NCI-H1417 (cell line): ENCODE results near the gene DHDDS.
"Not testable (repeated sequence)": the region's sequence is repeated elsewhere in the genome, so short reads cannot be mapped to it uniquely, and the experiment has no call there.

ENCODE experiments used
- DNase-seq, 3 experiments: peaks; one replicate each; lab custom pipeline; 2025; lab: John Stamatoyannopoulos, UW

Gene DHDDS

GRCh38 chr1:26475989-26476388 is 43.9 kb downstream of the DHDDS start:
- DNase-seq, result no peak

DNA sequence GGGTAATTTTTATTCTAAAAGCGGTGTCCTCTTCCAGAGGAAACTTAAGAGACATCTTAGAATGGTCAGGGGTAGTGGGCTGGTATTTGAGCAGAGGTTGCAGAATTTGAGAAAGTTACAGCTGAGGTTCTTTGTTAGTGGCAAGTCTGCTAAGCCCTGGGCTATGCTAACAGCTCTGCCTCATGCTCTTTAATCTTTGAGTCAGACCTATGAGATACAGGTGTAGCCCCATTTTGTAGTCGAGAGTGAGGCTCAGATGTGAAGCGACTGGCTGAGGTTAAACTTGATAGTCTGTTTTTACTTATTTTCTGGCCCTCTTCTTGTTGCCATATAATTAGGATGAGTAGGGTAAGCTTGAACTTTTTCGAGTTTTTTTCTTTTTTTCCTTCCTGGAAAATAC is 44.8 kb downstream of the DHDDS start:
- DNase-seq, result no peak

- peak in 1 of 3 experiments; percentile 46 for DNase-seq
Observed at GRCh38 chr1:26477446-26478152, 45.5 kb downstream of the DHDDS start.

DNA sequence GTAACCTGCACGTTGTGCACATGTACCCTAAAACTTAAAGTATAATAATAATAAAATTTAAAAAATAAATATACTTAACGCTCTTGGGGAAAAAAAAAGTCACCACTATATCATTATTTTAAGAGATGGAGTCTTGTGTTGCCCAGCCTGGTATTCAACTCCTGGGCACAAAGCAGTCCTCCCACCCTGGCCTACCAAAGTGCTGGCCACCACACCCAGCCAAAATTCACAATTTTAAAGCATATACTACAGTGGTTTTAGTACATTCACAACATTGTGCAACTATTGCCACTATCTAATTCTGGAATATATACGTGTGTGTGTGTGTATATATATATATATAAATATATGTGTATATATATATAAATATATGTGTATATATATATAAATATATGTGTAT is 46.0 kb downstream of the DHDDS start:
- DNase-seq, result peak in 1 of 3 experiments; percentile 46

DNA sequence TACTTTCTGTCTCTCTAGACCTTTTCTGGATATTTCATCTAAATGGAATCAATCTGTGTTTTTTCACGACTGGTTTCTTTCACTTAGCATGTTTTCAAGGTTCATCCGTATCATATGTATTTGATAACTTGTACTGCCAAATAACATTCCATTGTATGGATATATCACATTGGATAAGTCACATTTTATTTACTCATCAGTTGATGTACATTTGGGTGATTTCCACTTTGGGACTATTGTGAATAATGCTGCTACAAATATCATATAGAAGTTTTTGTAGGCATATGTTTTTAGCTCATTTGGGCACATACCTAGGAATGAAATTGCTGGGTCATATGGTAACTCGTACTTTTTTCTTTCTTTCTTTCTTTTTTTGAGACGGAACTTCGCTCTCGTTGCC is 46.9 kb downstream of the DHDDS start:
- DNase-seq, result no peak

GRCh38 chr1:26482921-26483320 is 50.8 kb downstream of the DHDDS start:
- DNase-seq, result no peak

DNA sequence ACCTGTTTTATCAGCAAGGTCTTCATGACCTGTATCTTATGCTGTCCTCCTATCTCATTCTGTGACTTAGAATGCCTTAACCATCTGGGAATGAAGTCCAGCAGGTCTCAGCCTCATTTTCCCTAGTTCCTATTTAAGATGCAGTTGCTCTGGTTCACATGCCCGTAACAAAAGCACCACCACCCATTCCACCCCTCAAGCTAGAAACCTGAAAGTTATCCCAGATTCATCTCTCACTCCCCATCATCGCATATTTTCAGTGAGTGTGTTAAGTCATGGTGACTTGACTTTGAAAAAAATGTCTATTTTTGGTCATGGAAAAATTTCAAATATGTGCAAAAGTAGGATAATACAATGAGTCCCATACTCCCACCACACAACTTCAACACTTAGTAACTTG is 51.9 kb downstream of the DHDDS start:
- DNase-seq, result no peak

DNA sequence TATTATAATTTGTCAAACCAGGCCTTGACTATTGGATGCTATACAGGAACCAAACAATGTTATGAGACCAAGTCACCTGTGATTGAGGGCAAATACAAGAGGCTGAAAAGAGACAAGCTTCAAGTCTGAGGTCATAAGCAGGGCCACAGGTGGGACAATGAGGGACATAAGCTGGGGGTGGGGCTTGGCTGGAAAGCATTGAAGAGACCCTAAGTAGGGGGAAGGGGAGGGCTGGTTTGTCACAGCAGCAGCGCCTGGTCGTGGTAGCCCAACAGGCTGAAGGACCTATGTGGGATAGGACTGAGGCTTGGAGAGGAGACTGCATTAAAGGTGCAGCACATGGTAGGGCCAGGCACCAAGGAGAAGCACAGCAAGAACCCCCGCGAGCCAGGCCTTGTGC is 58.0 kb downstream of the DHDDS start:
- DNase-seq, result no peak

DNA sequence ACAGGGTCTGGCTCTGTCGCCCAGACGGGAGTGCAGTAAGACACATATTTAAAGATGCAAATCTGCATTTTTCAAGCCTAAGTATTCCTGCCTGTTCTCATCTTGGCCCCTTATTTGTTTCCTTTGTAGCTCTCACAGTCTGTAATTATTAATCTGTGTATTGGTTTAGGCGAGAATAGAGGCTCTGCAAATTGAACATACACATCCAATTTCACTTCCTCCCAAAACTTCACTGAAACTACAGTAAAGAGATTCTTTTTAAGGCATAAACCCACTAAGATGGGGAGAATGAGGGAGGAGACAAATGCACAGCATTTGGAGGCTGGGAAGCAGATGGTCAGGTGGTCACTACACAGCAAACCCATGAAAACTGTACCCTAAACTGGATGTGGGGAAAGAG is 61.1 kb downstream of the DHDDS start:
- DNase-seq, result no peak

- DNase-seq, result no peak
Observed at GRCh38 chr1:26493938-26494337, 61.8 kb downstream of the DHDDS start.

DNA sequence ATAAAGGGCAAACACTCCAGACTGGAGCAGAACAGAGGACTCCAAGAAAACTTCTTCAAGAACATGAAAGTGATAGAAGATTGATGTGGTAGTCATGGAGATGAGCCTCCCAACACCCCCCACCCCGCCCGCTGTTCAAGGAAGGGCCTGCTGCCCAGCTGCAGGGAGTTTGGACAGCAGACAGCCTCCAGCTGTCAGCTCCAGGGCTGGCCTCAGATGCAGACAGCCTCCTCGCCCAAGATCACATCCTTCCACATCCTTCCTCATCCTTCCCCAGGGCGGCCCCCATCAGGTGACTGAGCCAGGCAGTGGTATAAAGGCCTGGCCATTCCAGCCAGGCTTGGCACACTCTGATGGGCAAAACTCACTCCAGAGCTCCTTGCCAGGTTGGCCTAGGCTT is 64.7 kb downstream of the DHDDS start:
- no peak for DNase-seq

- DNase-seq, result no peak
Observed at GRCh38 chr1:26498894-26499293, 66.8 kb downstream of the DHDDS start.

DNA sequence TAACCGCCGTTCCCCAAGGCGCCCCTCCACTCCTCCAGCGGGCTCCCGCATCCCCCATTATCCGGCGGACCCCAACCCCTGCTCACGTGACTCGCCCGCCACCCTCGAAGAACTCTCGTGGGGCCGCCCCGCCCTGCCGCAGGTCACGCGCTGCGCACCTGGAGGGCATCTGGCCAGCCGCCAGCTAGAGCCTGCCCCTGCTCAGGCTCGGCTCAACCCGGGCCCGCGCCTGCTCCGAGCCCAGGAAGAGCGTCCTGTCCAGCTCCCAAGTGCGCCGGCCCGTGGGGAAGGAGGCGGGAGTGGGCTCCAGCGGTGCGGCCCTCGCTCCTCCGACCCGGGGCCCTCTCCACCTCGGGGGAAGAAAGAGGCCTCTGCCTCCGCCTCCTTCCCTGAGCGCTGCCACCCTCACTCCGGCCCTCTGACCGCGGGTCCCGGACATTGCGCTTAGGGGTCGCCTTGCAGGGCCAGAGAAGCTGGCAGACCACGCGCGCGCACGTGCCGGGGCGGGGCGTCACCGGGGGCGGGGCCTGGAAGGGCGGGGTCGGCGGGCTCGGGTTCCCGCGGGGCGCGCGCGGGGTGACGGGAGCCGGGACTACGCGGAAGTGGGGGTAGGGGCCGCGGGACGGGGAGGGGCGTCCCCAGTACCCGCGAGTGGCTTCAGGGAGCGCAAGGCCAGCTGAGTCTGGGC is 68.5 kb downstream of the DHDDS start:
- peak; percentile 89 to 94 (median 93) for DNase-seq

DNA sequence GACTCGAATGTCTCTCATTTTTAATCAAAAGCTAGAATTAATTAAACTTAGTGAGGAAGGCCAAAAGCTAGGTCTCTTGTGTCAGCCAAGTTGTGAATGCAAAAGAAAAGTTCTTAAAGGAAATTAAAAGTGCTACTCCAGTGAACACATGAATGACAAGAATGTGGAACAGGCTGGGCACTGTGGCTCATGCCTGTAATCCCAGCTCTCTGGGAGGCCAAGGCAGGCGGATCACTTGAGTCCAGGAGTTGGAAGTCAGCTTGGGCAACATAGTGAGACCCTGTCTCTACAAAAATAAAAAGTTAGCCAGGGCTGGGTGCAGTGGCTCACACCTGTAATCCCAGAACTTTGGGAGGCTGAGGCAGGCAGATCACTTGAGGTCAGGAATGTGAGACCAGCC is 78.6 kb downstream of the DHDDS start:
- not testable (repeated sequence) for DNase-seq

GRCh38 chr1:26515836-26516235 is 83.7 kb downstream of the DHDDS start:
- DNase-seq, result not testable (repeated sequence)

GRCh38 chr1:26516987-26517765 is 85.1 kb downstream of the DHDDS start:
- no peak for DNase-seq

DNA sequence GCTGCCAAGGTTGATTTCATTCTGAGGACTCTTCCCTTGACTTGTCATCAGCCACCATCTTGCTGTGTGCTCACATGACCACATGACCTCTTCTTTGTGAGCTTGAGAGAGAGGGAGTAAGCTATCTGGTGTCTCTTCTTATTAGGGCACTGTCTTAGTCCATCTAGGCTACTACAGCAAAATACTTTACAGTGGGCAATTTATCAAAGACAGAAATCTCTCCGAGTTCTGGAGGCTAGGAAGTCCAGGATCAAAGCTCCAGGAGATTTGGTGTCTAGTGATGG is 85.6 kb downstream of the DHDDS start:
- no peak for DNase-seq

DNA sequence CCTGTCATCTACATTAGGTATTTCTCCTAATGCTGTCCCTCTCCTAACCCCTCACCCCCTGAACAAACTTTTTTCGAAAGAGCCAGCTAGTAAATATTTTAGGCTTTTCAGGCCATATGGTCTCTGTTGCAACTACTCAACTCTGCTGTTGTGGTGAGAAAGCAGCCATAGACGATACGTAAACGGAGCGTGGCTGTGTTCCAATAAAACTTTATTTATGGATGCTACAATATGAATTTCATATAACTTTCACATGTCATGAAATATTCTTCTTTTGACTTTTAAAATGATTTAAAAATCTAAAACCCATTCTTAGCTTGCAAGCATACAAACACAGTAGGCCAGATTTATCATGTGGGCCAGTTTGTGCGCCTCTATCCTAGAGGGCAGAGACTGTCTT is 86.2 kb downstream of the DHDDS start:
- DNase-seq, result no peak

GRCh38 chr1:26520339-26520738 is 88.2 kb downstream of the DHDDS start:
- DNase-seq, result no peak
